Trophoblast cell (in vitro differentiated cells and primary cell): ENCODE results near the gene CD80.
"Not testable (repeated sequence)": the region's sequence is repeated elsewhere in the genome, so short reads cannot be mapped to it uniquely, and the experiment has no call there.

ENCODE experiments used
- DNase-seq, 2 donors: peaks; one replicate each; pipeline ENCODE4 v3.0.0-alpha.2; 2016
- H2AFZ ChIP-seq: 2 replicates; pipeline ENCODE4 v1.6.1; 2013; ENCODE audit warnings: low read length, moderate library complexity, mild to moderate bottlenecking; ENCODE audit not compliant: insufficient read depth, poor library complexity
- H2AK5ac ChIP-seq: 2 replicates; pipeline ENCODE4 v1.6.1; 2013; ENCODE audit warnings: mild to moderate bottlenecking, low read length
- H2BK120ac ChIP-seq: 2 replicates; pipeline ENCODE4 v1.6.1; 2013; ENCODE audit warnings: low read length, mild to moderate bottlenecking, moderate library complexity; ENCODE audit not compliant: insufficient read depth, poor library complexity
- H2BK12ac ChIP-seq: 2 replicates; pipeline ENCODE4 v1.6.1; 2013; ENCODE audit warnings: mild to moderate bottlenecking, low read length, moderate library complexity
- H2BK5ac ChIP-seq: 2 replicates; pipeline ENCODE4 v1.6.1; 2013; ENCODE audit warnings: low read length, low read depth, moderate library complexity, mild to moderate bottlenecking; ENCODE audit not compliant: poor library complexity
- H3K14ac ChIP-seq: 2 replicates; pipeline ENCODE4 v1.6.1; 2013; ENCODE audit warnings: mild to moderate bottlenecking, low read length
- H3K18ac ChIP-seq: 2 replicates; pipeline ENCODE4 v1.6.1; 2013; ENCODE audit warnings: mild to moderate bottlenecking, low read length
- H3K23ac ChIP-seq: 2 replicates; pipeline ENCODE4 v1.6.1; 2013; ENCODE audit warnings: low read length
- H3K27ac ChIP-seq: 2 replicates; pipeline ENCODE4 v1.5.1; 2013; ENCODE audit warnings: low read depth, mild to moderate bottlenecking, inconsistent platforms, low read length, moderate library complexity
- H3K27me3 ChIP-seq: 2 replicates; pipeline ENCODE4 v1.6.1; 2013; ENCODE audit warnings: inconsistent platforms, mild to moderate bottlenecking, low read length, moderate library complexity; ENCODE audit not compliant: insufficient read depth
- H3K36me3 ChIP-seq, 2 experiments: 1 replicate in 1 of 2; 2 replicates in 1 of 2; pipeline ENCODE4 v1.6.1; 2013; ENCODE audit warnings: low read length in 2 of 2, mild to moderate bottlenecking in 2 of 2, moderate library complexity in 1 of 2; ENCODE audit not compliant: insufficient read depth in 2 of 2, control insufficient read depth in 1 of 2
- H3K4ac ChIP-seq: 2 replicates; pipeline ENCODE4 v1.6.1; 2013; ENCODE audit warnings: low read depth, mild to moderate bottlenecking, low read length, moderate library complexity
- H3K4me1 ChIP-seq, 2 experiments: 1 replicate in 1 of 2; 2 replicates in 1 of 2; pipeline ENCODE4 v1.6.1; 2013; ENCODE audit warnings: low read length in 2 of 2, mild to moderate bottlenecking in 2 of 2, moderate library complexity in 1 of 2; ENCODE audit not compliant: insufficient read depth in 2 of 2, control insufficient read depth in 1 of 2
- H3K4me2 ChIP-seq: 2 replicates; pipeline ENCODE4 v1.6.1; 2013; ENCODE audit warnings: inconsistent platforms, mild to moderate bottlenecking, low read length, moderate library complexity
- H3K4me3 ChIP-seq: 2 replicates; pipeline ENCODE4 v1.5.1; 2013; ENCODE audit warnings: mild to moderate bottlenecking, low read depth, low read length, inconsistent platforms
- H3K79me1 ChIP-seq: one replicate; pipeline ENCODE4 v1.6.1; 2013; ENCODE audit warnings: low read length
- H3K79me2 ChIP-seq: 2 replicates; pipeline ENCODE4 v1.6.1; 2013; ENCODE audit warnings: low read length, mild to moderate bottlenecking; ENCODE audit not compliant: control insufficient read depth, insufficient read depth, poor library complexity
- H3K9ac ChIP-seq: 2 replicates; pipeline ENCODE4 v1.6.1; 2013; ENCODE audit warnings: mild to moderate bottlenecking, low read length
- H3K9me3 ChIP-seq: 2 replicates; pipeline ENCODE4 v1.6.1; 2013; ENCODE audit warnings: low read depth, mild to moderate bottlenecking, control low read depth, inconsistent platforms, low read length; ENCODE audit not compliant: insufficient read depth
- H4K12ac ChIP-seq: 2 replicates; pipeline ENCODE4 v1.6.1; 2013; ENCODE audit warnings: low read depth, mild to moderate bottlenecking, low read length, moderate library complexity
- H4K8ac ChIP-seq: 2 replicates; pipeline ENCODE4 v1.6.1; 2013; ENCODE audit warnings: low read depth, mild to moderate bottlenecking, low read length, moderate library complexity
- H4K91ac ChIP-seq: one replicate; pipeline ENCODE4 v1.6.1; 2013; ENCODE audit warnings: low read depth, mild to moderate bottlenecking, low read length, moderate library complexity
- WGBS: extraction: QIAGEN DNeasy Blood & Tissue Kit; methylation state at CpG from one replicate; pipeline ENCODE4 v1.1.7; 2013; ENCODE audit warnings: missing lambda C conversion rate; ENCODE audit not compliant: insufficient read length, insufficient coverage; ENCODE audit errors: extremely low coverage; 5-methylcytosine and 5-hydroxymethylcytosine counted together

Gene CD80

GRCh38 chr3:119553823-119554415, 5.5 kb downstream of the CD80 start:
- no peak for DNase-seq
- Histone ChIP-seq H3K9ac (no peak overlapping the region), H3K27me3 (no peaks in the 10 kb centered on the region), H2AK5ac (no peak overlapping the region), H3K4ac (no peak overlapping the region), H2BK120ac (no peak overlapping the region), H3K4me3 (no peak overlapping the region), H4K12ac (no peak overlapping the region), H3K18ac (no peak overlapping the region), H3K36me3 (no peaks in the 10 kb centered on the region), H2BK5ac (no peak overlapping the region), H3K79me2 (no peaks in the 10 kb centered on the region), H3K27ac (no peak overlapping the region), H3K4me2 (no peak overlapping the region), H3K9me3 (peaks cover 2% of the 10 kb centered on the region), H3K79me1 (no peaks in the 10 kb centered on the region), H2BK12ac (no peak overlapping the region), H3K4me1 (no peaks in the 10 kb centered on the region), H2AFZ (no peak overlapping the region), H3K23ac (no peak overlapping the region), H3K14ac (no peak overlapping the region), H4K8ac (no peak overlapping the region), H4K91ac (no peak overlapping the region)
- no CpG with 5 or more reads among the region's 5 CpGs for WGBS

DNA sequence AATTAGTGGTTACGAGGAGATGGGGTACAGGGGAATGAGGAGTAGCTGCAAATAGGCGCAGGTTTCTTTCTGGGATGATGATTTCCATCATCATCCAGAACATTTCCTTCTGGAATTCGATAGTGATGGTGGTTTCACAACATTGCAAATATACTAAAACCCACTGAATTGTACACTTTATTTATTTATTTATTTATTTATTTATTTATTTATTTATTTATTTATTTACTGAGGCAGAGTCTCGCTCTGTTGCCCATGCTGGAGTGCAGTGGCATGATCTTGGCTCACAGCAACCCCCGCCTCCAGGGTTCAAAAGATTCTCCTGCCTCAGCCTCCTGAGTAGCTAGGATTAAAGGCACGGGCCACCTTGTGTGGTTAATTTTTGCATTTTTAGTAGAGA, 6.5 kb downstream of the CD80 start:
- H2BK12ac ChIP-seq, H3K79me2 ChIP-seq, H3K9ac ChIP-seq, H3K79me1 ChIP-seq, H3K14ac ChIP-seq, H4K91ac ChIP-seq, H4K8ac ChIP-seq, H3K27ac ChIP-seq, H2AFZ ChIP-seq, H3K4me1 ChIP-seq, H2BK120ac ChIP-seq, H3K4ac ChIP-seq, DNase-seq, H3K23ac ChIP-seq, H3K27me3 ChIP-seq, H2BK5ac ChIP-seq, H3K9me3 ChIP-seq, H2AK5ac ChIP-seq, H3K4me2 ChIP-seq, H4K12ac ChIP-seq, H3K4me3 ChIP-seq, H3K18ac ChIP-seq, H3K36me3 ChIP-seq: not testable (repeated sequence)
- WGBS: no CpG with 5 or more reads among the region's 6 CpGs

DNA sequence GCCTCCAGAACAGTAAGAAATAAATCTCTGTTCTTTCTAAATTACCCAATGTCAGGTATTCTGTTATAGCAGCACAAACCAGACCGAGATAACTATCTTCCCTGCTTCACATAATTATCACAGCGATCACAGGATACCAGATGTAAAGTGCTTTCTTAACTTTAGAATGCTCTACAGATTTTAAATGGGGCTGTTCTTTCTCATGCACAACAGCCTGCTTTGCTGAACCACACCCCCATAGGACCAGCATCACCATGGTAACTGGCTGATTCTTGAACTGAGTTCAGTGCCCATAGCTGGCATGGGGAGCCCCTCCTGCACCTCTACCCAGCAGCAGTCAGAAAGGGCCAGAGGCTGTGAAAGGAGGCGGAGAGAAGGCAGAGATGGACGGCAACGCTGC, 7.8 kb downstream of the CD80 start:
- Histone ChIP-seq H2BK120ac (no peak overlapping the region), H4K91ac (no peak overlapping the region), H3K18ac (no peak overlapping the region), H2AFZ (no peak overlapping the region), H3K4me3 (no peak overlapping the region), H3K27ac (no peak overlapping the region), H3K4ac (no peak overlapping the region), H2BK5ac (no peak overlapping the region), H3K4me2 (no peak overlapping the region), H4K8ac (no peak overlapping the region), H3K4me1 (no peaks in the 10 kb centered on the region), H4K12ac (no peak overlapping the region), H3K23ac (no peak overlapping the region), H3K14ac (no peak overlapping the region), H3K79me2 (no peaks in the 10 kb centered on the region), H2BK12ac (no peak overlapping the region), H2AK5ac (no peak overlapping the region), H3K79me1 (no peaks in the 10 kb centered on the region), H3K9me3 (peaks cover 2% of the 10 kb centered on the region), H3K27me3 (no peaks in the 10 kb centered on the region), H3K9ac (no peak overlapping the region), H3K36me3 (no peaks in the 10 kb centered on the region)
- DNase-seq: peak in 1 of 2 donors; percentile 8
- WGBS: no CpG with 5 or more reads among the region's 5 CpGs

GRCh38 chr3:119550192-119550910, 9.1 kb downstream of the CD80 start:
- no peaks in the 10 kb centered on the region for H3K36me3 ChIP-seq
- H3K79me2 ChIP-seq: no peaks in the 10 kb centered on the region
- no CpG with 5 or more reads among the region's 9 CpGs for WGBS
- H3K4ac ChIP-seq: no peak overlapping the region
- peaks cover 2% of the 10 kb centered on the region for H3K9me3 ChIP-seq
- no peak overlapping the region for H2BK5ac ChIP-seq
- H2AK5ac ChIP-seq: no peak overlapping the region
- no peaks in the 10 kb centered on the region for H3K4me1 ChIP-seq
- no peak overlapping the region for H2BK12ac ChIP-seq
- no peak overlapping the region for H3K23ac ChIP-seq
- no peak overlapping the region for H2AFZ ChIP-seq
- no peak overlapping the region for H2BK120ac ChIP-seq
- no peak overlapping the region for H4K12ac ChIP-seq
- H3K4me3 ChIP-seq: no peak overlapping the region
- DNase-seq: no peak
- H3K9ac ChIP-seq: no peak overlapping the region
- no peaks in the 10 kb centered on the region for H3K27me3 ChIP-seq
- H3K18ac ChIP-seq: no peak overlapping the region
- H4K8ac ChIP-seq: no peak overlapping the region
- H3K27ac ChIP-seq: no peak overlapping the region
- no peaks in the 10 kb centered on the region for H3K79me1 ChIP-seq
- no peak overlapping the region for H4K91ac ChIP-seq
- H3K4me2 ChIP-seq: no peak overlapping the region
- no peak overlapping the region for H3K14ac ChIP-seq
